Testis (tissue), 3 donors: ENCODE results near the gene OXER1. TPM values are rescaled to one million over a fixed set of nuclear protein-coding genes. Genes with fewer than 3 reads are reported as not detected.

ENCODE experiments used
- DNase-seq: peaks from one replicate; pipeline ENCODE4 v3.0.0-alpha.2; 2019
- H3K27ac ChIP-seq, 2 donors: fragments of 200-600 bp; sonication (generic); one replicate each; pipeline ENCODE4 v1.5.1; 2019
- H3K27me3 ChIP-seq: fragments of 200-600 bp; sonication (generic); one replicate; pipeline ENCODE4 v1.5.1; 2019
- H3K36me3 ChIP-seq: fragments of 200-600 bp; sonication (generic); one replicate; pipeline ENCODE4 v1.5.1; 2017; ENCODE audit warnings: low read depth; ENCODE audit errors: missing control alignments
- H3K4me1 ChIP-seq: fragments of 200-600 bp; sonication (generic); one replicate; pipeline ENCODE4 v1.5.1; 2019
- H3K4me3 ChIP-seq, 2 donors: fragments of 200-600 bp; sonication (generic); one replicate each; pipeline ENCODE4 v1.5.1; 2017 to 2019
- H3K9me3 ChIP-seq: fragments of 200-600 bp; sonication (generic); one replicate; pipeline ENCODE4 v1.5.1; 2017
- POLR2A ChIP-seq: fragments of 450-650 bp; IDR thresholded peaks from one replicate; pipeline ENCODE4 v1.6.1; 2017; ENCODE audit warnings: antibody characterized with exemption, mild to moderate bottlenecking, moderate library complexity
- WGBS, 2 donors: methylation state at CpG; one replicate each; pipeline ENCODE4 v1.1.5; 2018; 5-methylcytosine and 5-hydroxymethylcytosine counted together
- intact Hi-C: fragments of 100-400 bp; cut with DNase I; formaldehyde crosslinking; loops from one replicate; pipeline ENCODE4 v1.15.1; 2023; ENCODE audit warnings: low total_unique reads
- polyA plus RNA-seq: library from polyadenylated mRNA; stranded (reverse); fragments of 350-450 nt; fragmentation: Illumina TruSeq; extraction: RNeasy Lipid Tissue Mini Kit (QIAGEN cat#74804); gene quantifications from one replicate; pipeline ENCODE4 v1.2.3, GENCODE V29; 2014; ENCODE audit warnings: low read depth, low replicate concordance; ENCODE audit not compliant: insufficient read depth
- total RNA-seq, 2 donors: library from RNA; depleted of rRNA; stranded (reverse); fragments of >200 nt; gene quantifications; one replicate each; pipeline ENCODE4 v1.2.3, GENCODE V29; 2016
- TF ChIP-seq, protein P1 (sequence below), 3 experiments: fragments of 450-650 bp in 2 of 3; fragments of 200-600 bp in 1 of 3; sonication (generic) in 1 of 3; IDR thresholded peaks; one replicate each; pipeline ENCODE4 v1.5.1; 2016 to 2019; ENCODE audit warnings: antibody characterized with exemption in 3 of 3, mild to moderate bottlenecking in 2 of 3, moderate library complexity in 1 of 3

The OXER1 gene
- total and polyA plus RNA-seq, 3 donors from 2014 or later: 1.3 to 2.0 (median 1.3) TPM

DNA sequence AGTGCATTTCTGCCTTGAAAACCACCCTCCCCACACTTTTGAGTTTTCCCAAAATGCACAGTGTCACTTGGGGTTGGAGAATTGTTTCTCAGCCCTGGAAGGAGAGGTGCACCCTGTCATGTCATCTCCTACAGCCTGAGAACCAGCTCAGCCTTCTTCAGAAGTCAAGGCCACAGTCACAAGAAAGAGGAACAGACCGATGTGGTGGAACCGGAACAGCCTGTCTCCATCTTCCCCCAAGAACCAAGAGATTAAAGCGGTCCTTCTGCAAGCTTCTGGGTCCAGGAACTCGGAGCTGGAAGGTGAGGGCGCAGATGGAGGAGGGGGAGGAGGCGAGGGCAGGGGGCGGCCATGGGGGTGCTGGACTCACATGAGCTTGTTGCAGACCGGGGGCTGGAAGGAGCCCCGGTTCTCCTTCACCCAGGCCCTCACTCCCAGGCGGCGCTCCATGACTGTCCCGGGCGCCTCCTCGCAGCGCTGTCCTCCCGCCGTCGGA is 28.2 kb upstream of the OXER1 start:
- no peaks in the 10 kb centered on the region for H3K27me3 ChIP-seq
- no peaks in the 10 kb centered on the region for H3K9me3 ChIP-seq
- H3K4me3 ChIP-seq: peak overlapping the region; percentile 67 to 75
- TF ChIP-seq POLR2A: no peak
- TF ChIP-seq, protein P1, sequence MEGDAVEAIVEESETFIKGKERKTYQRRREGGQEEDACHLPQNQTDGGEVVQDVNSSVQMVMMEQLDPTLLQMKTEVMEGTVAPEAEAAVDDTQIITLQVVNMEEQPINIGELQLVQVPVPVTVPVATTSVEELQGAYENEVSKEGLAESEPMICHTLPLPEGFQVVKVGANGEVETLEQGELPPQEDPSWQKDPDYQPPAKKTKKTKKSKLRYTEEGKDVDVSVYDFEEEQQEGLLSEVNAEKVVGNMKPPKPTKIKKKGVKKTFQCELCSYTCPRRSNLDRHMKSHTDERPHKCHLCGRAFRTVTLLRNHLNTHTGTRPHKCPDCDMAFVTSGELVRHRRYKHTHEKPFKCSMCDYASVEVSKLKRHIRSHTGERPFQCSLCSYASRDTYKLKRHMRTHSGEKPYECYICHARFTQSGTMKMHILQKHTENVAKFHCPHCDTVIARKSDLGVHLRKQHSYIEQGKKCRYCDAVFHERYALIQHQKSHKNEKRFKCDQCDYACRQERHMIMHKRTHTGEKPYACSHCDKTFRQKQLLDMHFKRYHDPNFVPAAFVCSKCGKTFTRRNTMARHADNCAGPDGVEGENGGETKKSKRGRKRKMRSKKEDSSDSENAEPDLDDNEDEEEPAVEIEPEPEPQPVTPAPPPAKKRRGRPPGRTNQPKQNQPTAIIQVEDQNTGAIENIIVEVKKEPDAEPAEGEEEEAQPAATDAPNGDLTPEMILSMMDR (IDR thresholded peaks at IDR 0.05): no peak
- peak overlapping the region; percentile 90 to 94 for H3K27ac ChIP-seq
- H3K4me1 ChIP-seq: peaks cover 7% of the 10 kb centered on the region
- intact Hi-C loops: no loop called here
- no peaks in the 10 kb centered on the region for H3K36me3 ChIP-seq
- peak; percentile 23 for DNase-seq
- 5 to 7% methylated on average over 7 to 18 of the region's 18 CpGs for WGBS, 2 donors

DNA sequence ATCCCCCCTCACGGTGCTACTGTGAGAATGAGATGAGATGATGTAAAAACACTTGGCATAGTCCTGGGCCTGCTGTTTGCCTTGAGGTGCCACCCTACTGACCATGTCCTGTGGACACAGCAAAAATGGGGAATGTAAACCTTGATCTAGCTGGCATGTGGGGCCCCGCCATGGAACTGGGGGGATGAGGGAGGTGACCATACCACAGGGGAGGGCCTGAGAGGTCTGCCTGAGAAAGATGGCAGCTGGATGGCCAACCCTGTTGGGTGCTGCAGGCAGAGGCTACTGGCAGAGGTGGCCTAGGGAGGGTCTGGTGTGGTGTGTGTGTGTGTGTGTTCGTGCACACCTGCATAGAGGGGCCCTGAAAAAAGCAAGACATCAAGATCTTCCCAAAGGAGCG is 27.7 kb upstream of the OXER1 start:
- Histone ChIP-seq H3K27me3 (no peaks in the 10 kb centered on the region), H3K4me3 (no peak overlapping the region), H3K9me3 (no peaks in the 10 kb centered on the region), H3K27ac (peak overlapping the region; percentile 90 to 94), H3K4me1 (peaks cover 7% of the 10 kb centered on the region), H3K36me3 (no peaks in the 10 kb centered on the region)
- intact Hi-C loops: no loop called here
- no peak for TF ChIP-seq POLR2A
- TF ChIP-seq, protein P1 (IDR thresholded peaks at IDR 0.05): no peak
- 70 to 98% methylated on average over 3 to 4 of the region's 4 CpGs for WGBS, 2 donors
- no peak for DNase-seq

DNA sequence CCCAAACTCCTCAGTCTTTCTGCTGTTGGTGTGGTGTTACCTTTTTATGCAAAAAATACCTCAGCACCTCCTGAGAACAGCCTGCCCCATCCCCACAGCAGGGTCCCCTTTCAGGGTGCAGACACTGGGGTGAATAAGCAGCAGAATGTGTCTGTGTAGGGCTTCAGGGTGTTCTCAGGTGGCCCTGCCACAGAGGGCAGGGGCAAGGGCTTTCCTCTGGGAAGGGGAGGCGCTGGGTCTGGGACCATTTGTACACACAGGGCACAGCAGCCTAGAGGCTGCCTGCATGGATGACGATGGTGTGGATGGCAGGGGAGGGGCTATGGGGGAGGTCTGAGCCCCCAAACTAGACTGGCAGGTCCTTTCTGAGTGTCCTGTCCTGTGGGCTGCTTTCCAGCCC is 25.8 kb upstream of the OXER1 start:
- intact Hi-C loops: no loop called here
- peaks cover 7% of the 10 kb centered on the region for H3K4me1 ChIP-seq
- no peak for TF ChIP-seq POLR2A
- TF ChIP-seq, protein P1 (IDR thresholded peaks at IDR 0.05): no peak
- H3K36me3 ChIP-seq: no peaks in the 10 kb centered on the region
- 94 to 96% methylated on average over 2 of the region's 2 CpGs for WGBS, 2 donors
- H3K27me3 ChIP-seq: no peaks in the 10 kb centered on the region
- H3K27ac ChIP-seq: no peak overlapping the region
- no peak overlapping the region for H3K4me3 ChIP-seq
- DNase-seq: no peak
- H3K9me3 ChIP-seq: no peaks in the 10 kb centered on the region

DNA sequence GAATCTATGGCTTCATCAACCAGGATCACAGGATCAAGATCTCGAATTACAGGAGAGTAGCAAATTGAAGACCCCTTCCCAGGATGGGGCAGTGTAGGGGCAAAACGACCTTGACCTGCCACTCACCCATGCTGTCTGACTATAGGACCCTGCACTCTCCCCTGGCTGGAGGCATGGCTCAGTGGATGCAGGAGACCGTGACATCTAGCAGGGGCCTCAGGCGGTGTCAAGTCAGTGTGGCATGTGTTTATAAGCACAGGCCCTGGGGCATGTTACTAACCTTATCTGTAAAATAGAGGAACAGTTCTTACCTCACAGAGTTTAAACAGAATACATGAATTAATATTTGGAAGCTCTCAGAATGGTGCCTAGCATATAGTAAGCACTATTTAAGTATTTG is 24.9 kb upstream of the OXER1 start:
- 66 to 83% methylated on average over 4 of the region's 4 CpGs for WGBS, 2 donors
- no peak for DNase-seq

DNA sequence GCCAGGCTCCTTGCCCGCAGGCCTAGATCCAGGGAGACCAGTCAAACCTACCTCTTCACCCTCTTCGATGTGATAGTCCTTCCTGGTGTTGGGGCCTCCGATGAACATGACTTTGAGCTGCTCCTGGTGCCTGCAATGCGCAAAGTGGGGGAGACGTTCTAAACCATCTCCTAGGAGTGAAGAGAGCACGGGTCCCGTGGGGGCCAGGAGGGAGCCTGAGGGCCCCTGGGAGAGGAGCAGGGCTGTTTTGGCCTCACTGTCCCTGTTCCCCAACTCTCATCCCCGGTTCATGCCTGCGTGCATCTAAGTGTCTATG is 24.5 kb upstream of the OXER1 start:
- no peak overlapping the region for H3K4me3 ChIP-seq
- no peaks in the 10 kb centered on the region for H3K4me1 ChIP-seq
- DNase-seq: no peak
- no peaks in the 10 kb centered on the region for H3K9me3 ChIP-seq
- no peaks in the 10 kb centered on the region for H3K27me3 ChIP-seq
- intact Hi-C loops: no loop called here
- no peak overlapping the region for H3K27ac ChIP-seq
- no peaks in the 10 kb centered on the region for H3K36me3 ChIP-seq
- TF ChIP-seq, protein P1 (IDR thresholded peaks at IDR 0.05): no peak
- no peak for TF ChIP-seq POLR2A
- 61 to 89% methylated on average over 7 to 9 of the region's 9 CpGs for WGBS, 2 donors

More for the DNA sequence above, 24.9 kb upstream of the OXER1 start:
- TF ChIP-seq, protein P1 (IDR thresholded peaks at IDR 0.05): no peak
- TF ChIP-seq POLR2A: no peak
- Histone ChIP-seq H3K27ac (no peak overlapping the region), H3K4me1 (peaks cover under 1% of the 10 kb centered on the region), H3K27me3 (no peaks in the 10 kb centered on the region), H3K36me3 (no peaks in the 10 kb centered on the region), H3K9me3 (no peaks in the 10 kb centered on the region), H3K4me3 (no peak overlapping the region)
- intact Hi-C loops: no loop called here
